ENCODE measurements around the gene MED28. TPM values are rescaled to one million over a fixed set of nuclear protein-coding genes. Genes with fewer than 3 reads are reported as not detected.

The MED28 gene
- total RNA-seq, 1 experiment from 2014 or later, result 25.0 TPM

DNA sequence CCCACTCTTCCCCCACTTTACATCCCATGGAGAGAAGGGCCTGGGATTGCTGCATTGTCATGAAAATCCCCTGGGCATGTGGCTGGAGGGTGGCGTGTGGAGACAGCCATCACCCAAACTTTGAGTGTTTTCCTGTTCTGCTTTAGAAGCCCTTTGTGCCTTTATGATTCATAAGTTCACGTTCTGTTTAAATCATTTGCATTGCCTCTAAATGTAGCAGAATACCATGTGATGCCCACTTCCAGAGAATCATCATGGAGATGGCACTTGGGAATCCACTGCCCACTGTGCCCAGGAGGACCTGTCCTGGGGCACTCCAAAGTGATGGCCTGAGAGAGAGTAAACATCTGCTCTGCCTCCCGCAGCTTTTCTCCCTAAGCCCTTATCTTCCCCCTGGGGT, 52.8 kb downstream of the MED28 start:
- H3K4me3 ChIP-seq (ENCODE audit: insufficient read depth, low read depth, low read length), result no peak overlapping the region
- H3K36me3 ChIP-seq (replicated peaks; ENCODE audit: control insufficient read depth, insufficient read depth, low read length), result no peaks in the 10 kb centered on the region
- H3K27me3 ChIP-seq (ENCODE audit: control insufficient read depth, insufficient read depth, low read length), result no peaks in the 10 kb centered on the region
- no peak for DNase-seq

DNA sequence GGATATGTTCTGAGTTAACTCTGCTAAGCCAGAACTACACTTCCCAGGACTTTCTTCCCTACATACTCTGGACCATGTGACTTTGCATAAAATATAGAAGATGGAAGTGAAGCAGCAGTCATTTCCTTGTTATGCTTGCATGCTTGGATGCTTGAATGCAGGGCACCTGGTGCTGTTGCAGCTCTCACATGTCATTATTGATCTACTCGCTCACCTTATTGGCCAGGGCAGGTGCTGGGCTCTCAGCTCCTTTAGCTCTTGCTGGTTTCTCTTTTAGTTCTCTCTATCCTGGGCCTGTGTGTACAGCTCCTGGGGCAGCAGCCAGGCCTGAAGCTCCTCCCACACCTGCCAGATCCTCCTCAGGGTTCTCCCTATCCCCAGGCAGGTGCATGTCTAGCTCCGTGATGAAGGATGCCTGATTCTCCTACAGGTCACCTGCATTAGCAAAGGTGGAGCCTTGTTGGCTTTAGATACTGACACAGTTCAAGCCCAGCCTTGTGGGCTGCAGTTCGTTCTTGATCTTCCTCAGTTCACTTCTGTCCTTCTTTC, 53.3 kb downstream of the MED28 start:
- DNase-seq, result no peak
- Histone ChIP-seq H3K27me3 (ENCODE audit: control insufficient read depth, insufficient read depth, low read length) (no peaks in the 10 kb centered on the region), H3K36me3 (replicated peaks; ENCODE audit: control insufficient read depth, insufficient read depth, low read length) (no peaks in the 10 kb centered on the region), H3K4me3 (ENCODE audit: insufficient read depth, low read depth, low read length) (no peak overlapping the region)

DNA sequence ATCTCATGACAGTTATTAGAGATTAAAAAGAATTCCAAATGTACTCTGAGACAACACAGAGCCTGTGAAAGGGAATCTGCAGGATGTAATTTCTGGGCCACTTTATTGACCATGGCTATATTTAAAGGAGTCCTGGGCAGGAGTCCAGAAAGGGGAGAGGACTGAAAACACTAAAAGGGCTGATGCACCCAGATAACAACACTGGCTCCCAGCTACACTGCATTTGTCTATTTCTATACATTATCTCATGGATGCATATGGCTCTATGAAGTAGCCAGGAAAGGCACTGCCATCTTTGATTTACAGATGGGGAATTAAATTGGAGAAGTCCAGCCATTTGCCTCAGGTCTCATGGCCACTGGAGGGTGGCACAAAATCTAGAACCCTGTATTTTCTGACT, 56.0 kb downstream of the MED28 start:
- no peak for DNase-seq
- H3K36me3 ChIP-seq (replicated peaks; ENCODE audit: control insufficient read depth, insufficient read depth, low read length), result no peaks in the 10 kb centered on the region
- H3K4me3 ChIP-seq (ENCODE audit: insufficient read depth, low read depth, low read length), result no peak overlapping the region
- no peaks in the 10 kb centered on the region for H3K27me3 ChIP-seq (ENCODE audit: control insufficient read depth, insufficient read depth, low read length)

DNA sequence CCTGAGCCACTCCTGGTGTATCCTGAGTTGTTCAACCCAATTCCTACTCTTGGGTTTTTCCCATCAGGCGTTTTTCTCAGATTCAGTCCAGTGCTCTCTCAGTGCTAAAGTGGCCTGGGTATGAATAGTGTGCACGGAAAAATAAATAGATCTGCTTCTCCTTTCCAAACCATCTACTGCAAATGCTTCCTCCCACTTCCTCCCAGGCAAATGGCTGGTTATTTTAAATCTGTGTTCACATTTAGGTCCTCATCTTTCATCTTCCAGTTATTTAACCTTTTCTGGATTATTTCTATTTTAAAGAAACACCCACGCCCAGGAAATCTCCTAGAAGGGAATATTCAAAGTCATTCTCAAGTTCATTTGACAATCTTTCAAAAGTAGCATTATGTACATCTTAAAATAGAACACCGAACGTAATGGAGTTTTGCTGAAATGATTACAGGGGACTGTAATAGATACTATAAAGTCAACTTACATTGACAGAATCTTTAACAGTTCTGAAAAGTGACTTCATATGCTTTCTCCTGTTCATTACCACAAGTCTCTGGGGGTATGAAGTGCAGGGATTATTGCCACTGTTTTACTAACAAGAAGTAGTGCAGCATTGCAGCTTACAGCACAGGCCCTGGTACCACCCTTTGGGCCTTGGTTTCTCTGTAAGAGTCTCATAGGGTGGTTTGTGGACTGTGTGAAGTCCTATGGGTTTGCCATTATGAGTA, 66.3 kb downstream of the MED28 start:
- Histone ChIP-seq H3K27me3 (ENCODE audit: control insufficient read depth, insufficient read depth, low read length) (no peaks in the 10 kb centered on the region), H3K36me3 (replicated peaks; ENCODE audit: control insufficient read depth, insufficient read depth, low read length) (no peaks in the 10 kb centered on the region), H3K4me3 (ENCODE audit: insufficient read depth, low read depth, low read length) (no peak overlapping the region)
- no peak for DNase-seq

DNA sequence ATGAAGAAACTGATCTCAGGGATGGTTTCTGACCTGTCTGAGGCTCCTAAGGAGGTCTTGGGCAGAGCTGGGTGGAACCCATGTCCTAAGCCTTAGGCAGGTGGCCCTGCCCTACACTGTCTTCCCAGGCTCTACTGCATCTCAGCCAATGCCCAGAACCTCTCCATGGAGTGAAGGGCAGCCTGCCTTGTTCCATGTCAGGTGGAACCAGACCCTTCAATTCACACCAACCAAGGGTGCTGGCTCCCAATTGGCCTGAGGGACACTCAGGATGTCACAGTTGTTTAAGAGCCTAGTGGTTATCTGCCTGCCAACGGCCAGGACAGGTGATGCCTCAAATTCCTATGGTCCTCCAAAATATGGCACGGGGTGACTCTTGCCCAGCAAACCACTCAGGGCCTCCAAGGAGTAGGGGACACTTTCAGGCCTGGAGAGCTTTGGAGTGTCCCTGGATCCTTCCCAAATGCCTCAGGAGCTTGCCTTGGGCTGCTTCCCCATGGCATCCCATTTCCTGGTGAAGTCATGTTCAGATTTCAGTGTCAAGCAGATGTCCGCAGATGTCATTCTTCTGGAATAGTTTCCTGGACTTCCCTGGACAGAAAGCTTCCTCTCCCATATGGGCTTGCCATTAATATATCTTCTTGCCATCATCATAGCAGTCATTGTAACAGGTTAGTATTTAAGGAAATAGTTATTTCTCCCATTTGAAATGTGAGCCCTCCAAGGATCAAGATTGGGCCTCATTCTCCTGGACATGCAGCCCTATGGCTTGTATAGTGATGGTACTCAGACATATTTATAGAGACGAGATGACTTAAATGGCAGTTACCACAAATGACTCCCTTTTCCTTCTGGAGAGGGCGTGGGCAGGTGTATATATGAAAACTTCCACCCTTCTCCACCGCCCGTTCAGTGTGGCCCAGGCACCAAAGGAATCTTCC, 67.1 kb downstream of the MED28 start:
- no peaks in the 10 kb centered on the region for H3K36me3 ChIP-seq (replicated peaks; ENCODE audit: control insufficient read depth, insufficient read depth, low read length)
- H3K27me3 ChIP-seq (ENCODE audit: control insufficient read depth, insufficient read depth, low read length), result no peaks in the 10 kb centered on the region
- H3K4me3 ChIP-seq (ENCODE audit: insufficient read depth, low read depth, low read length), result no peak overlapping the region
- no peak for DNase-seq

DNA sequence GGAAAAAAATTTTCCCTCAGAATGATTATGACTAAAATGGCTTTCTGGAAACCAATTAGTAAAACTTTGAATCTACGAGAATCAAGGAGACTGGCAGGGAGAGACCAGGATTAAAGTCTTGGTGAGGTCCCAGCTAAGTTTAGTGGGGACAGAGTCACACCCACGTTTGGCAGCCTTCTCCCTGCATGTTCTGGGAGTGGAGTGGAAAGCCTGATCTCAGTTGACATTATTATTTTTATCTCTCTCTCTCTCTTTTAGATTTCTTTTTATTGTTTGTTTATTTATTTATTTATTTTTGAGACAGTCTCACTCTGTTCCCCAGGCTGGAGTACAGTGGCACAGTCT, 67.8 kb downstream of the MED28 start:
- H3K36me3 ChIP-seq (replicated peaks; ENCODE audit: control insufficient read depth, insufficient read depth, low read length), result no peaks in the 10 kb centered on the region
- no peak for DNase-seq
- H3K27me3 ChIP-seq (ENCODE audit: control insufficient read depth, insufficient read depth, low read length), result no peaks in the 10 kb centered on the region
- no peak overlapping the region for H3K4me3 ChIP-seq (ENCODE audit: insufficient read depth, low read depth, low read length)

Other genes starting within 250 kb of the MED28 start
- gene QDPR, start 102.6 kb upstream of the MED28 start, total RNA-seq (2014; rRNA removed; shearing (Covaris generic)), result 12.2 and 12.8 TPM in 2 replicates
- gene CLRN2, start 99.5 kb upstream of the MED28 start, total RNA-seq (2014; rRNA removed; shearing (Covaris generic)), result not detected in 2 replicates
- gene LAP3, start 37.4 kb upstream of the MED28 start, total RNA-seq (2014; rRNA removed; shearing (Covaris generic)), result 68.2 and 77.4 TPM in 2 replicates
- gene FAM184B, start 167.0 kb downstream of the MED28 start, total RNA-seq (2014; rRNA removed; shearing (Covaris generic)), result not detected in 2 replicates
- gene DCAF16, start 196.1 kb downstream of the MED28 start, total RNA-seq (2014; rRNA removed; shearing (Covaris generic)), result 26.1 and 31.1 TPM in 2 replicates
- 75.2 and 77.1 TPM in 2 replicates for gene NCAPG, start 196.3 kb downstream of the MED28 start, total RNA-seq (2014; rRNA removed; shearing (Covaris generic))

All from H7 (cell line).